HepG2 (cell line): ENCODE data around the gene PAM16. TPM values are rescaled to one million over a fixed set of nuclear protein-coding genes. Genes with fewer than 3 reads are reported as not detected.

Experiments
- ATAC-seq: fragments of 200-7000 bp; cut with Tn5 transposase; 3 replicates; pipeline ENCODE4 v1.9.1; 2020; ENCODE audit warnings: mild to moderate bottlenecking, moderate library complexity
- BruUV-seq: library from RNA; stranded (reverse); fragments of 400-500 nt; replicated peaks from 2 replicates; lab custom pipeline; 2021; lab: Mats Ljungman, UMichigan
- CTCF ChIA-PET: fragments of 300-600 bp; formaldehyde crosslinking; extraction: SDS; loops from one replicate; lab custom pipeline; 2021; ENCODE audit warnings: low total read pairs, inconsistent platforms, low intra/inter-chr PET ratio; lab: Yijun Ruan, JAX
- POLR2A ChIA-PET: fragments of 350-600 bp; sonication (Branson Sonifier 250); formaldehyde crosslinking; loops from one replicate; lab custom pipeline; 2020; ENCODE audit warnings: antibody characterized with exemption, inconsistent platforms; lab: Yijun Ruan, JAX
- DNase-seq: peaks from one replicate; pipeline ENCODE4 v3.0.0-alpha.2; 2015; ENCODE audit warnings: low spot score
- FAIRE-seq: peaks from 3 replicates; lab custom pipeline; 2011; peaks lifted over from hg19 to GRCh38; lab: Jason Lieb, UNC
- H2AFZ ChIP-seq: one replicate; pipeline ENCODE4 v1.6.1; 2011; ENCODE audit warnings: low read length, inconsistent platforms
- H3K27ac ChIP-seq: fragments of 300-600 bp; 3 replicates; pipeline ENCODE4 v1.8.0; 2011; ENCODE audit warnings: mixed run types, mild to moderate bottlenecking, mixed read lengths, low read length, inconsistent platforms; ENCODE audit not compliant: insufficient read depth; ENCODE audit errors: extremely low read length
- H3K27me3 ChIP-seq, 2 experiments: fragments of 200-600 bp in 1 of 2; 2 replicates in 1 of 2; 3 replicates in 1 of 2; pipeline versions ENCODE4 v1.6.0 to v1.8.0; 2011; ENCODE audit warnings: low read length in 2 of 2, mild to moderate bottlenecking in 2 of 2, moderate library complexity in 2 of 2, inconsistent platforms in 1 of 2; ENCODE audit not compliant: insufficient read depth in 2 of 2, control insufficient read depth in 1 of 2
- H3K36me3 ChIP-seq, 2 experiments: fragments of 200-600 bp in 1 of 2; replicated peaks in 1 of 2; 2 replicates in 1 of 2; 3 replicates in 1 of 2; pipeline versions ENCODE4 v1.5.1 to v1.8.0; 2011; ENCODE audit warnings: low read length in 2 of 2, inconsistent platforms in 1 of 2; ENCODE audit not compliant: insufficient read depth in 2 of 2, control insufficient read depth in 1 of 2
- H3K4me1 ChIP-seq: 2 replicates; pipeline ENCODE4 v1.5.1; 2012; ENCODE audit warnings: low read length, inconsistent platforms; ENCODE audit not compliant: insufficient read depth
- H3K4me2 ChIP-seq: 2 replicates; pipeline ENCODE4 v1.6.0; 2011; ENCODE audit warnings: low read depth, low read length, inconsistent platforms
- H3K4me3 ChIP-seq, 3 experiments: fragments of 200-600 bp in 1 of 3; sonication (generic), shearing (Covaris generic) in 1 of 3; replicated peaks in 1 of 3; 2 replicates each; pipeline ENCODE4 v1.5.1; 2011 to 2016; ENCODE audit warnings: low read length in 3 of 3, inconsistent platforms in 2 of 3, low read depth in 2 of 3, mild to moderate bottlenecking in 2 of 3, control low read depth in 1 of 3, mixed read lengths in 1 of 3; ENCODE audit not compliant: insufficient read depth in 1 of 3
- H3K79me2 ChIP-seq: one replicate; pipeline ENCODE4 v1.6.1; 2011; ENCODE audit warnings: low read length, inconsistent platforms; ENCODE audit not compliant: insufficient read depth
- H3K9ac ChIP-seq: 2 replicates; pipeline ENCODE4 v1.6.0; 2011; ENCODE audit warnings: mild to moderate bottlenecking, low read depth, low read length, inconsistent platforms; ENCODE audit not compliant: insufficient read depth
- H3K9me3 ChIP-seq: 2 replicates; pipeline ENCODE4 v1.5.1; 2012; ENCODE audit warnings: mild to moderate bottlenecking, low read length
- H4K20me1 ChIP-seq: 2 replicates; pipeline ENCODE4 v1.6.0; 2011; ENCODE audit warnings: inconsistent platforms, mild to moderate bottlenecking, low read length, moderate library complexity; ENCODE audit not compliant: insufficient read depth
- EZH2 ChIP-seq: conservative IDR thresholded peaks from 2 replicates; pipeline ENCODE4 v1.6.1; 2012; ENCODE audit warnings: mild to moderate bottlenecking, low read depth, low read length, moderate library complexity
- KDM3A ChIP-seq: IDR thresholded peaks from 2 replicates; pipeline ENCODE4 v1.6.1; 2018; ENCODE audit warnings: low read depth, missing compliant biosample characterization
- RERE ChIP-seq: IDR thresholded peaks from 2 replicates; pipeline ENCODE4 v1.6.1; 2016; ENCODE audit warnings: low read depth, missing genetic modification reagents, missing compliant biosample characterization
- ZFP91 ChIP-seq: sonication (generic); formaldehyde crosslinking; IDR thresholded peaks from 2 replicates; pipeline ENCODE4 v1.9.0; 2022; ENCODE audit warnings: missing genetic modification reagents, mild to moderate bottlenecking, borderline replicate concordance
- ZNF510 ChIP-seq: sonication (generic); formaldehyde crosslinking; IDR thresholded peaks from 2 replicates; pipeline ENCODE4 v1.4.0; 2020; ENCODE audit warnings: low read depth, mild to moderate bottlenecking, missing genetic modification reagents
- ZNF777 ChIP-seq: sonication (generic); formaldehyde crosslinking; IDR thresholded peaks from 2 replicates; pipeline ENCODE4 v1.4.0; 2020; ENCODE audit warnings: missing genetic modification reagents
- ZNF800 ChIP-seq: sonication (generic); formaldehyde crosslinking; IDR thresholded peaks from 2 replicates; pipeline ENCODE4 v1.4.0; 2020; ENCODE audit warnings: missing genetic modification reagents
- WGBS: methylation state at CpG from one replicate; pipeline ENCODE4 v1.1.6; 2017; ENCODE audit warnings: low lambda C conversion rate; 5-methylcytosine and 5-hydroxymethylcytosine counted together
- in situ Hi-C: cut with HindIII; loops from 2 replicates; pipeline ENCODE4 v1.10.0; 2017; ENCODE audit warnings: low pct_unique_long_range_greater_than_20kb; ENCODE audit not compliant: extremely low pct_ligation_motif_present
- intact Hi-C: fragments of 100-400 bp; cut with micrococcal nuclease; formaldehyde crosslinking; loops from one replicate; pipeline ENCODE4 v1.10.0; 2022; ENCODE audit not compliant: unreplicated experiment
- polyA plus RNA-seq, 8 experiments: library from polyadenylated mRNA; depleted of rRNA in 3 of 8; stranded (reverse) in 7 of 8; unstranded in 1 of 8; fragments of >200 nt; fragmentation: Illumina TruSeq in 4 of 8; extraction: Trizol in 4 of 8; gene quantifications; 2 replicates each; pipeline versions ENCODE4 v1.2.1 to v1.2.3, GENCODE V29; 2011 to 2016; ENCODE audit warnings: low read depth in 4 of 8, missing spikeins in 1 of 8, mixed read lengths in 1 of 8; ENCODE audit not compliant: insufficient read depth in 1 of 8
- total RNA-seq, 5 experiments: library from RNA; depleted of rRNA; stranded (reverse); fragments of >200 nt; fragmentation: Illumina TruSeq; extraction: Trizol; gene quantifications; 2 replicates each; pipeline ENCODE4 v1.2.3, GENCODE V29; 2016; ENCODE audit warnings: low read depth in 1 of 5
- TF ChIP-seq, protein P1 (sequence below): sonication (generic); formaldehyde crosslinking; IDR thresholded peaks from 2 replicates; pipeline ENCODE4 v1.4.0; 2020; ENCODE audit warnings: missing genetic modification reagents

Gene PAM16
- total and polyA plus RNA-seq, 2 of the 13 experiments (the other 11 are each of a cell fraction or from before 2014, with no cell fraction given): 51.5 to 51.8 TPM

DNA sequence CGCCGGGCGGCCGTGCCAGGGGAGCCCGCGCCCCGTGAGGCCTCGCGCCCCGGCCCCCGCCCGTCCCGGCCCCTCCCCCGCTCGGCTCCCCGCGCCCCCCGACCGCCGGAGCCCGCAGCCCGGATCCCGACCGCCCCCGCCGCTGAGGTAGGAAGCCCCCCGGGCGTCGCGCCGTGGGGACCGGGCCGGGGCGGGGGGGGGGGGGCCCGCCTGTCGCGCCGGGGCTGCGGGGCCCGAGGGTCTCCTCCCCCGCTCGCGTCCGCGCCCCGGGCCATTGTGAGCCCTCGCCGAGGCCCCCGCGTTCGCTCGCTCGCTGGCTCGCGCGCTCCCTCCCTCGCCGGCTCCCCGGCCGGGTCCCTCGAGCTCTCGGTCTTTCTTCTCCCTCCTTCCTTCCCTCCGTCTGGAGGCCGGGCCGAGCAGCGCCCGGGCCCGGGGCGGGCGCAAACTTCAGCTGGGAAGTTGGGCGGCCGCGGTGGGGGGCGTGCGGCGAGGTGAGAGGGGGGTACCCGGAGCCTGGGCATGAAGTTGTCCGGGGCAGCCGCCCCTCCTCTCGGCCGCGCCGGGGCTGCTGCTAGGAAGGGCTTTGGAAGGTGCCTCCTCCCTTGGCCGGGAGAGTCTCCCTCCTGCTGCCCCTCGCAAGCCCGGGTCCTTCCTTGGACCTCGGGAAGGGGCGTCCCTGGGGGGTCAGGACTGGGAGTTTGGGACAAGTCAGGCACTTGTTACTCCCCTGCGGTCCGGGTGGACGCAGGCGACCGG lies 34.8 kb downstream of the PAM16 start:
- FAIRE-seq: no peak
- Histone ChIP-seq H3K4me3 (peak overlapping the region; percentile 49 to 69 (median 58); a peak in 5 of 6 replicates), H3K27ac (no peak overlapping the region), H3K4me2 (peak overlapping the region; percentile 71), H3K27me3 (peaks cover 3 to 42% of the 10 kb centered on the region in 2 experiments; a peak in 4 of 5 replicates), H3K9me3 (no peaks in the 10 kb centered on the region), H3K79me2 (no peaks in the 10 kb centered on the region), H3K9ac (no peak overlapping the region), H3K36me3 (no peaks in the 10 kb centered on the region), H3K4me1 (peaks cover 83% of the 10 kb centered on the region), H2AFZ (no peak overlapping the region), H4K20me1 (0 out of 2 replicates have a peak, but pooled peaks cover 3% of the 10 kb centered on the region)
- no peak for ATAC-seq
- intact Hi-C loops: no loop called here
- in situ Hi-C loops: no loop called here
- POLR2A ChIA-PET: interaction anchor here (1.0 to 3.3 kb wide), 4 partner anchors 11 to 63 kb away, joined by 3 to 12 read pairs (median 8); partner anchors contain the start of gene TFAP4
- WGBS: 3% methylated on average over 5 of the region's 93 CpGs
- CTCF ChIA-PET: no interaction called here
- no peak for DNase-seq
- BruUV-seq: no TSS peak
- TF ChIP-seq RERE (CRISPR knock-in tag) (no peak), ZFP91 (CRISPR knock-in tag) (no peak), EZH2 (0 out of 2 replicates have a peak, but pooled peaks have one; percentile 48), ZNF800 (CRISPR knock-in tag) (0 out of 2 replicates have a peak, but pooled peaks have one; percentile 21), ZNF777 (CRISPR knock-in tag) (peak; percentile 44), KDM3A (CRISPR knock-in tag) (no peak), ZNF510 (CRISPR knock-in tag) (no peak)
- TF ChIP-seq, protein P1, sequence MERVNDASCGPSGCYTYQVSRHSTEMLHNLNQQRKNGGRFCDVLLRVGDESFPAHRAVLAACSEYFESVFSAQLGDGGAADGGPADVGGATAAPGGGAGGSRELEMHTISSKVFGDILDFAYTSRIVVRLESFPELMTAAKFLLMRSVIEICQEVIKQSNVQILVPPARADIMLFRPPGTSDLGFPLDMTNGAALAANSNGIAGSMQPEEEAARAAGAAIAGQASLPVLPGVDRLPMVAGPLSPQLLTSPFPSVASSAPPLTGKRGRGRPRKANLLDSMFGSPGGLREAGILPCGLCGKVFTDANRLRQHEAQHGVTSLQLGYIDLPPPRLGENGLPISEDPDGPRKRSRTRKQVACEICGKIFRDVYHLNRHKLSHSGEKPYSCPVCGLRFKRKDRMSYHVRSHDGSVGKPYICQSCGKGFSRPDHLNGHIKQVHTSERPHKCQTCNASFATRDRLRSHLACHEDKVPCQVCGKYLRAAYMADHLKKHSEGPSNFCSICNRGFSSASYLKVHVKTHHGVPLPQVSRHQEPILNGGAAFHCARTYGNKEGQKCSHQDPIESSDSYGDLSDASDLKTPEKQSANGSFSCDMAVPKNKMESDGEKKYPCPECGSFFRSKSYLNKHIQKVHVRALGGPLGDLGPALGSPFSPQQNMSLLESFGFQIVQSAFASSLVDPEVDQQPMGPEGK (CRISPR knock-in tag): 0 out of 2 replicates have a peak, but pooled peaks have one; percentile 13
